Measurements from ENCODE around the gene NXPH1. TPM values are rescaled to one million over a fixed set of nuclear protein-coding genes. Genes with fewer than 3 reads are reported as not detected.

NXPH1 gene
- total RNA-seq, 3 donors from 2014 or later (not counting 1 experiment from before 2014, with no cell fraction given) = not detected

GRCh38 chr7:8638076-8638475, 204.7 kb downstream of the NXPH1 start:
- no peaks in the 10 kb centered on the region for H3K27me3 ChIP-seq (ENCODE audit: control insufficient read depth, insufficient read depth, low read length)
- H3K36me3 ChIP-seq (ENCODE audit: control insufficient read depth, insufficient read depth, low read length) = no peaks in the 10 kb centered on the region
- no peaks in the 10 kb centered on the region for H3K4me1 ChIP-seq (ENCODE audit: control insufficient read depth, insufficient read depth, low read length)
- 71% methylated on average over 7 of the region's 7 CpGs for WGBS (ENCODE audit: insufficient coverage)
- intact Hi-C loops (cut with micrococcal nuclease) = no loop called here
- no peaks in the 10 kb centered on the region for H3K9me3 ChIP-seq (ENCODE audit: control insufficient read depth, insufficient read depth, low read length)
- Mint-ChIP-seq H3K4me1 (no peaks in the 10 kb centered on the region), H3K9me3 (peaks cover 0 to 4% of the 10 kb centered on the region in 2 donors), H3K27ac (no peak overlapping the region), H3K4me3 (no peak overlapping the region), H3K27me3 (ENCODE audit: low read depth in 2 of 2) (no peaks in the 10 kb centered on the region), H3K36me3 (no peaks in the 10 kb centered on the region)
- no peak for ATAC-seq
- H3K4me3 ChIP-seq (ENCODE audit: low read length) = no peak overlapping the region
- no peak for DNase-seq
- H3K27ac ChIP-seq (ENCODE audit: low read length) = no peak overlapping the region
- TF ChIP-seq, protein P1, sequence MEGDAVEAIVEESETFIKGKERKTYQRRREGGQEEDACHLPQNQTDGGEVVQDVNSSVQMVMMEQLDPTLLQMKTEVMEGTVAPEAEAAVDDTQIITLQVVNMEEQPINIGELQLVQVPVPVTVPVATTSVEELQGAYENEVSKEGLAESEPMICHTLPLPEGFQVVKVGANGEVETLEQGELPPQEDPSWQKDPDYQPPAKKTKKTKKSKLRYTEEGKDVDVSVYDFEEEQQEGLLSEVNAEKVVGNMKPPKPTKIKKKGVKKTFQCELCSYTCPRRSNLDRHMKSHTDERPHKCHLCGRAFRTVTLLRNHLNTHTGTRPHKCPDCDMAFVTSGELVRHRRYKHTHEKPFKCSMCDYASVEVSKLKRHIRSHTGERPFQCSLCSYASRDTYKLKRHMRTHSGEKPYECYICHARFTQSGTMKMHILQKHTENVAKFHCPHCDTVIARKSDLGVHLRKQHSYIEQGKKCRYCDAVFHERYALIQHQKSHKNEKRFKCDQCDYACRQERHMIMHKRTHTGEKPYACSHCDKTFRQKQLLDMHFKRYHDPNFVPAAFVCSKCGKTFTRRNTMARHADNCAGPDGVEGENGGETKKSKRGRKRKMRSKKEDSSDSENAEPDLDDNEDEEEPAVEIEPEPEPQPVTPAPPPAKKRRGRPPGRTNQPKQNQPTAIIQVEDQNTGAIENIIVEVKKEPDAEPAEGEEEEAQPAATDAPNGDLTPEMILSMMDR (IDR thresholded peaks at IDR 0.05) = no peak

GRCh38 chr7:8639668-8640067, 206.3 kb downstream of the NXPH1 start:
- intact Hi-C loops (cut with micrococcal nuclease) = no loop called here
- 86% methylated on average over 4 of the region's 5 CpGs for WGBS (ENCODE audit: insufficient coverage)
- no peak for ATAC-seq

DNA sequence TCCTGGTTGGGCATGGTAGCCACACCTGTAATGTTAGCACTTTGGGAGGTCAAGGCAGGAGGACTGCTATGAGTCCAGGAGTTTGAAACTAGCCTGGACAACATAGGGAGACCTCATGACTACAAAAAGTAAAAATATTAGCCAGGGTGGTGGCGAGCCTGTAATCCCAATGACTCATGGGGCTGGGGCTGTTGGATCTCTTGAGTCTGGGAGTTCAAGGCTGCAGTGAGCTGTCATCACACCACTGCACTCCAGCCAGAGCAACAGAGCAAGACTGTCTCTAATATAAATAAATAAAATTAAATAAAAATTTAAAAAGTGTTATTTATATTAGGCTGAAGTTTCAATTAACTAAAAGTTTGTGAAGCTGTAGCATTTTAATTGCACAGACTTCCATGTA, 207.3 kb downstream of the NXPH1 start:
- H3K4me3 Mint-ChIP-seq = no peak overlapping the region
- ATAC-seq = no peak
- no peaks in the 10 kb centered on the region for H3K27me3 Mint-ChIP-seq (ENCODE audit: low read depth in 2 of 2)
- no peaks in the 10 kb centered on the region for H3K4me1 Mint-ChIP-seq
- H3K27ac Mint-ChIP-seq = no peak overlapping the region
- Histone ChIP-seq H3K4me3 (ENCODE audit: low read length) (no peak overlapping the region), H3K4me1 (ENCODE audit: control insufficient read depth, insufficient read depth, low read length) (no peaks in the 10 kb centered on the region), H3K27me3 (ENCODE audit: control insufficient read depth, insufficient read depth, low read length) (no peaks in the 10 kb centered on the region), H3K36me3 (ENCODE audit: control insufficient read depth, insufficient read depth, low read length) (no peaks in the 10 kb centered on the region), H3K9me3 (ENCODE audit: control insufficient read depth, insufficient read depth, low read length) (no peaks in the 10 kb centered on the region), H3K27ac (ENCODE audit: low read length) (no peak overlapping the region)
- H3K36me3 Mint-ChIP-seq = no peaks in the 10 kb centered on the region
- TF ChIP-seq, protein P1 (IDR thresholded peaks at IDR 0.05) = no peak
- WGBS (ENCODE audit: insufficient coverage) = 63% methylated on average over 1 of the region's 1 CpG
- H3K9me3 Mint-ChIP-seq = peaks cover 0 to 4% of the 10 kb centered on the region in 2 donors
- DNase-seq = no peak
- intact Hi-C loops (cut with micrococcal nuclease) = no loop called here

More at GRCh38 chr7:8639668-8640067, 206.3 kb downstream of the NXPH1 start:
- TF ChIP-seq, protein P1 (IDR thresholded peaks at IDR 0.05) = no peak
- Histone ChIP-seq H3K27ac (ENCODE audit: low read length) (no peak overlapping the region), H3K27me3 (ENCODE audit: control insufficient read depth, insufficient read depth, low read length) (no peaks in the 10 kb centered on the region), H3K4me3 (ENCODE audit: low read length) (no peak overlapping the region), H3K36me3 (ENCODE audit: control insufficient read depth, insufficient read depth, low read length) (no peaks in the 10 kb centered on the region), H3K4me1 (ENCODE audit: control insufficient read depth, insufficient read depth, low read length) (no peaks in the 10 kb centered on the region), H3K9me3 (ENCODE audit: control insufficient read depth, insufficient read depth, low read length) (no peaks in the 10 kb centered on the region)
- no peak overlapping the region for H3K27ac Mint-ChIP-seq
- H3K4me3 Mint-ChIP-seq = no peak overlapping the region
- H3K36me3 Mint-ChIP-seq = no peaks in the 10 kb centered on the region
- no peaks in the 10 kb centered on the region for H3K4me1 Mint-ChIP-seq
- H3K27me3 Mint-ChIP-seq (ENCODE audit: low read depth in 2 of 2) = no peaks in the 10 kb centered on the region
- DNase-seq = no peak
- peaks cover 0 to 2% of the 10 kb centered on the region in 2 donors for H3K9me3 Mint-ChIP-seq

All from natural killer cell (primary cell).